Dermis blood vessel endothelial cell (primary cell): Measurements from ENCODE around the gene GPR152. TPM values are rescaled to one million over a fixed set of nuclear protein-coding genes. Genes with fewer than 3 reads are reported as not detected.

Experiments used
- DNase-seq: peaks from one replicate; pipeline ENCODE4 v3.0.0; 2010
- total RNA-seq: library from RNA; depleted of rRNA; stranded (reverse); fragments of >200 nt; gene quantifications from 2 replicates; pipeline ENCODE4 v1.2.3, GENCODE V29; 2014

Gene GPR152
- total RNA-seq, result under 0.01 TPM in 1 of 2 replicates, not detected in the other

GRCh38 chr11:67452141-67452952 is at the start of gene GPR152:
Gene GPR152, minus strand, starts transcription at chr11:67452729. Its CDS starts 5 bp downstream, at chr11:67452724.
- peak; percentile 59 for DNase-seq

DNA sequence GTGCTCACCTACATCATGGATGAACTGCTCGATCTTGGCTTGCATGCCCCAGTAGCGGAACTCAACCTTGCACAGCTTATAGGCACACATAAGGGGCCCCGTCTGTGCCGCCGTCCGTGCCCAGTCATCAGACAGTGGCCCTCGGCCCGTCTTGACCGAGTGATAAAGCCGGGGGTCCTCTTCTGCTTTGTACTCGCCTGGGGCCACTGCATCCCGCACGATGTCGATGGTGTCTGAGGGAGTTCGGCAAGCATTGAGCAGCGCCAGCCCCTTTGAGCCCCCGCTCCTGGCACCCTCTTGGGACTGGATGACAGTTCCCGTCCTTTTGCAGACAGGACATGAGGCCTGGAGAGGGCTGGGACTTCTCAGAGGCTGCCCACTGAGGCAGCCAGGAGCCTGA is 49.3 kb upstream of the GPR152 start:
- DNase-seq, result no peak

GRCh38 chr11:67500831-67501715 is 48.5 kb upstream of the GPR152 start:
- no peak for DNase-seq

DNA sequence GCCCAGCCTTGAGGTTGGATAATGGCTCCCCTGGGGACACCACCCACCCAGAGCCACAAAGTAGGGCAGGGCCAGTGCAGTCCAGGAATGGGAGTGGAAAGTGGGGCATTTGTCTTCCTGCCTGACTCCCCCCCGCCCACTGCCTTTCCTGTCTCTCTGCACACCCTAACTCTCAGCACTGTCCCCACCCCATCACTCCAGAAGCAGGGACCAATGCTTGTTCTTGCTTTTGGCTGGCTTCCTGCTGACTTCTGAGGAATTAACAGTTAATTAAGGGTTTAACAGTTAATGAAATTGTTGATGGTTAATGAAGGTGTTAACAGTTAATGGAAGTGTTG is 47.9 kb upstream of the GPR152 start:
- DNase-seq, result no peak

DNA sequence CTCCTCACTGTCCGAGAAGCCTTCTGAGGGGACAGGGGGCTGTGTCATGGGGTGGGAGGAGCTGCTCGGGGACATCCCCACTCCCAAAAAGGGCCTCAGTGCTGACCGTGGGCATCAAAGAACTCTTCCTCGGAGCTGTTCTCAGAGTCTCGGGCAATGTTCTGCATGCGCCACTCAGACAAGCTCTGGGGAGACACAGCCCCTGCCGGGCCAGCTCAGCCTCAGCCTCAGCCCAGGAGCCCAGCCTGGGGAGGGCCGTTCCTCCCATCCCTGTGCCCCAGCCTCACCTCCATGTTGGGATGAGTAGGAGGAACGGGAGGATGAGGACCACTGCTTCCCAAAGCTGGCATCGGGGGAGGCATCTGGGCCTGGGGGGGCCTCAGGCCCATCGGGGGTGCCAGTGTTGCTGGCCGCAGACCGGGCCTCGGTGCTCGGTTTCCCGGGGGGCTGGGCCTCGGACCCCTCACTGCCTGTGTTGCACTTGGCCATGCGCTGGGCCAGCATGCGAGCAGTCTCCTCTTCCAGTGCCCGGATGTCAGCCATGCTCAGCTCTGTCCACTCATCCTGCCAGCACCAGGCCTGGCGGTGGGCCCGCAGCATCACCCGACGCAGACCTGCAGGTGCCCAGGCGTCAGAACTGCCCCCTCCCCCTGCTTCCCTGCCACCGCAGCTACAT is 47.4 kb upstream of the GPR152 start:
- no peak for DNase-seq

DNA sequence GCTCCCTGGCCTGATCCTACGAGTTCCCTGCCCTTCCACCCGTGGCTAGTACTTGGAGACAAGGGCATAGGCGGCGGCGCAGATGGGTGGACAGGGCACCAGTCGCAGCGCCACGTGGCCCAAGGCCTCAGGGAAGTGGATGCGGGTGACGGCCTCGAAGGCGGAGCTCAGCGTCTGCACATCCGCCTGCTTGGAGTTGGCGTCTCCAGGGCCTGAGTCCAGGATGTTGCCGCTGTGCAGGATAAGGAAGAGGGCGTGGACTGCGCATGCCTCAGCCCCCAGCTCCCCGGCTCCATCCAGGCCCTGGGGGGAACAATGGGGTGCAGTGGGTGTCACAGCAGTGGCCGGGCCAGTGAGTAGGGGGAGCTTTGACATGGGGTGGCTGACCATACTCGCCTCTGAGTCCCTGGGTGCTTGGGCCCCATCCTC is 46.0 kb upstream of the GPR152 start:
- peak; percentile 20 for DNase-seq

DNA sequence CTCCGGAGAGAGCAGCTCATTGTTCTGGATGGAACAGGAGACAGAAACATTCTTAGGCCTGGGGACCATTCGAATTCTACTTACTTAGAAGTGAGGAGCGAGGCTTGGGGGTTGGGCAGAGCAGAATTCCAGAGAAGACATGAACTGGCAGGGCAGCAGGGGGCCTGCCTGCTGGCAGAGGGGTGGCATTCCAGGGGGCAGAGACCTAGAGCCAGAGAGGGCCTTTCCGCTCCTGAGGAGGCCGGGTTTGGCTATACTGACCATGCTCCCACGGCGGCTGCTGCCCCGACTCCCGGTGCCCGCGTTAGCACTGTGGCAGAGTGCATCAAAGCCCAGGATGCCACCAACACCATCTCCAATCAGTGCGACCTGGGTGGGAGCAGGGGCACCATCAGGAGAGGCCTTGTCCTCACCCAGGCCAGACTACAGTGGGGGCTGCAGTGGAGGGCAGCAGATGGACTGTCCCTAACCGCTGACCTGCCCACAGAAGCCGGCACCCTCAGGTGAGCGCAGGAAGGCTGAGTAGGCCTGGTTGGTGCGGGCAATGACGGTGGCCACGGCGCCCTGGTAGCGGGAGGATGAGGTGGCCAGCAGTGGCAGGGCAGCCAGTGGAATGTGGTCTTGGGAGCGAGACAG is 45.2 kb upstream of the GPR152 start:
- no peak for DNase-seq

GRCh38 chr11:67496113-67496512 is 43.6 kb upstream of the GPR152 start:
- DNase-seq, result no peak

DNA sequence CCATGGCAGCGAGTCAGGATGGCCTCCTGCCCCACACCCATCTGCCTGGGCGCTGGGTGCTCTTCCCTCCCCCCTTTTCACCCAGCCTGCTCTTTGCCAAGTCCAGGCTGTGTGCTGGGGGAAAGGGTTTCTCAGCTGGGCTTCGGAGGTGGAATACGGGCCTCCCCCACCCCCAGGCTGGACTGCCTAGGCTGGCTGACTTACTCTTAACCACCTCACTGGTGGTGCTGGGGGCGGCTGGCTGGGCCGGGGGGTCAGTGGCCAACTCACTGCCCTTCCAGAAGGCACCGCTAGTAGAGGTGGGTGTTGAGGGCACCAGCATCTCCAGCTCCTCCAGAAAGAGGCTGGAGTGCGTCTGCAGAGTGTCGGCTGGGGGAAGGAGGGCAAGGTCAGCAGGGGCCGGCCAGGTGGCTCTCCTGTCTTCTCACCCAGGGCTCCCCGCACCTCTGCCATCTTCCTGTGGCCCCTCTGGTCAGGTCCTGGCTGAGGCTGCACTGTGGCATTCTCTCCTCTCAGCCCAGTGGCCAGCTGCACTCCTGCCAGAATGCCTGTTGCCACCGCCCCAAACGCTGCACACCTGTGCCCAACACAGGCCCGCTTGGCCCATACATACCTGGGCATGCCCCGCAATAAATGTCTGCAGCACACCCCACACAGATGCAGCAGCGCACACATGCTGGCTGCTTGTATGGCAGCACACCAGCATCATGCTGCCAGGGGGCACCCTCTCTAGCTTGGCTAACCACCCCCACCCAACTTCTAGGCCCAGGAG is 42.9 kb upstream of the GPR152 start:
- no peak for DNase-seq

DNA sequence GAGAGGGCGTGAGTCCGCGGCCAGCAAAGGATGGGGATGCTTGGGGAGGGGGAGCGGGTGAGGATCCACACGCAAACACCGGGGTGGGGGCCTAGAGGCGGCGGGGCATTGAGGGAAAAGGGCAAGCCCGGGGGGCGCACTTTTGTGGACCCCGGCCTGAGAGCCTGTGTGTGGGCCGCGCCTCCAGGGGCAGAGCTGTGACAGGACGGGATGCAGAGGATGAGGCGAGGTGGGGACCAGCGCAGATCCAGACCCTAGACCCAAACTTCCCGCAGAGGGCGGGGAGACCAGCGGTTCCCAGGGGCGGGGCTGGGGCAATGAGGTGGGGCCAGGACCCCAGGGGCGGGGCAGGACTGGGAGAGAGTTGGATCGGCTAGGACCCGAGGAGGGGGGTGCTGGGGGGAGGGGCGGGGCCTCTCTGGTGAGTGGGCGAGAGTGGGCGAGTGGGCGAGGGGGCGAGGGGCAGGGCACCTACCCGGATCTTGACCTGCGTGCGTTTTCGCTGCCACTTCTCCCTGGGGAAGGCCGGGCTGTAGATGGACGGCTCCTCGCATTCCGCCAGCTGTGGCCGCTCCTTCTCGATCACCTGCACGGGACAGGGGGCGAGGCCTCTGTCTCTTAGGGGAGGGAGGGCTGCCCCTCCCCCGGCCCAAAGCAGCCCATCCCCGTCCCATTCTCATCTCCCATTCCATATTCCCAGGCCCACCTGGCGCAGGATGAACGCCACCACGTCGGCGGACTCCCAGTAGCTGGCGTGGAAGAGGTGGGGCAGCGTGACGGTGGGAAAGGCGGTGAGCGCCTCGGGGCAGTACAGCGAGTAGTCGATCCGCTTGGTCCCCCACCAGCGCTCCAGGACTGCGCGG is 42.1 kb upstream of the GPR152 start:
- DNase-seq, result no peak

- no peak for DNase-seq
Measured at GRCh38 chr11:67493548-67494370, 41.2 kb upstream of the GPR152 start.

DNA sequence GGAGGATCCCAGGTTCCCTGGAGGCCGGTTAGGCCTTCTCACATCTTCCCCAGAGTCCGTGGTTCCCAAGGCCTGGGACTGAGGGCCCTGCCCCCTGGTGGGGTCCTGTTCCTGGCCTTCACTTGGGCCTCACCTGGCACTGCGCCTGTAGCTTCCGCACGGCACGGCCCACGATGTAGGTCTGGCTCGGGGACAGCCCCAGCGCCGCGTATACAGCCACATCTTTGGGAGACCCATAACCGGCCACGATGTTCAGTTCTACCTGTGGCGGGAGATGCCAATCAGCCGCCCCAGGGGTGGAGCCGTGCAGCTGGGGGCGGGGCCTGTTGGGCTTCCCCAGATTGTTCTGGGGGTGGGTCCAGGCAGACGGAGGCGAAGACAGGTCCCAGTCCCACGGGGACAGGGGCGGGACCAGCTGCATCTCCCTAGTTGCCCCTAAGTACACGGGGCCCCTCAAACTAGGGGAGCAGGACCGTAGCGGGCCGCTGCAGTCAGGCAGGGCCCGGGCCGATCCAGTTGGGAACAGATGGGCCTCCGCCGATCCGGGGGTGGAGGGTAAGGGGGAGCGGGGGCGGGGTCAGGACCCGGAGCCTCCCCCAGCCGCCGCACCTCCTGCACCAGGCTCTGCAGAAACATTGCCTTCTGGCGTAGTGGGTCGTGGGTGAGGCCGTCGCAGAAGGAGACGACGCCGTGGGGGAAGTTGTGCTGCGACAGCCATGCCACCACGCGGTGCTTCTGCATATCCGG is 40.4 kb upstream of the GPR152 start:
- no peak for DNase-seq

- no peak for DNase-seq
Measured at GRCh38 chr11:67492069-67492727, 39.7 kb upstream of the GPR152 start.

GRCh38 chr11:67491276-67492068 is 38.9 kb upstream of the GPR152 start:
- no peak for DNase-seq

GRCh38 chr11:67490727-67491065 is 38.2 kb upstream of the GPR152 start:
- no peak for DNase-seq

- DNase-seq, result no peak
Measured at GRCh38 chr11:67489885-67490726, 37.6 kb upstream of the GPR152 start.
